SU-DHL-6 (cell line): ENCODE measurements around the gene SPATA1.

Experiments used
- H2AFZ ChIP-seq: fragments of 200-600 bp; sonication (generic); 2 replicates; pipeline ENCODE4 v1.6.1; 2014; ENCODE audit warnings: low read depth, mild to moderate bottlenecking, moderate library complexity, mixed read lengths, antibody characterized with exemption, low read length; ENCODE audit not compliant: severe bottlenecking
- H3F3A ChIP-seq: fragments of 200-600 bp; shearing (Covaris generic); 2 replicates; pipeline ENCODE4 v1.6.0; 2016; ENCODE audit warnings: antibody characterized with exemption, mild to moderate bottlenecking; ENCODE audit not compliant: insufficient read depth
- H3K27ac ChIP-seq: fragments of 200-600 bp; sonication (generic); 2 replicates; pipeline ENCODE4 v1.5.1; 2016; ENCODE audit warnings: low read depth, mild to moderate bottlenecking, low read length, moderate library complexity, mixed read lengths
- H3K27me3 ChIP-seq: fragments of 200-600 bp; sonication (generic), shearing (Covaris generic); 2 replicates; pipeline ENCODE4 v1.6.0; 2014; ENCODE audit warnings: mild to moderate bottlenecking, low read length
- H3K36me3 ChIP-seq: fragments of 200-600 bp; sonication (generic); 2 replicates; pipeline ENCODE4 v1.6.1; 2014; ENCODE audit warnings: mild to moderate bottlenecking, low read length, mixed read lengths
- H3K4me2 ChIP-seq: fragments of 300-600, 200-600 bp; shearing (Covaris generic), sonication (generic); 2 replicates; pipeline ENCODE4 v1.6.0; 2014; ENCODE audit warnings: low read length, low read depth, mild to moderate bottlenecking; ENCODE audit not compliant: poor library complexity, severe bottlenecking
- H3K4me3 ChIP-seq: fragments of 200-600 bp; sonication (generic); 2 replicates; pipeline ENCODE4 v1.5.1; 2014; ENCODE audit warnings: antibody characterized with exemption, low read length, mild to moderate bottlenecking, mixed read lengths; ENCODE audit not compliant: insufficient read depth, poor library complexity, severe bottlenecking
- H3K79me2 ChIP-seq: fragments of 200-600 bp; sonication (generic); 2 replicates; pipeline ENCODE4 v1.6.1; 2014; ENCODE audit warnings: mild to moderate bottlenecking, low read length, moderate library complexity; ENCODE audit not compliant: insufficient read depth
- H3K9ac ChIP-seq: fragments of 200-600 bp; sonication (generic); 2 replicates; pipeline ENCODE4 v1.7.0; 2014; ENCODE audit warnings: mild to moderate bottlenecking, low read length
- H3K9me2 ChIP-seq: fragments of 200-600 bp; sonication (generic); replicated peaks from 2 replicates; pipeline ENCODE4 v1.6.1; 2014; ENCODE audit warnings: low read length; ENCODE audit not compliant: insufficient read depth
- H3K9me3 ChIP-seq: fragments of 200-600 bp; sonication (generic); 2 replicates; pipeline ENCODE4 v1.6.1; 2014; ENCODE audit warnings: low read length, mixed read lengths; ENCODE audit not compliant: insufficient read depth
- H4K20me1 ChIP-seq: fragments of 200-600 bp; sonication (generic); 2 replicates; pipeline ENCODE4 v1.6.1; 2014; ENCODE audit warnings: low read depth, mild to moderate bottlenecking, antibody characterized with exemption, low read length, moderate library complexity, mixed read lengths
- CTCF ChIP-seq: fragments of 200-600 bp; sonication (generic); IDR thresholded peaks from one replicate; pipeline ENCODE4 v1.5.1; 2017; ENCODE audit warnings: antibody characterized with exemption, mild to moderate bottlenecking, low read length, moderate library complexity; ENCODE audit not compliant: insufficient read depth, poor library complexity, severe bottlenecking
- EZH2phosphoT487 ChIP-seq: fragments of 200-600 bp; sonication (generic), shearing (Covaris generic); conservative IDR thresholded peaks from 2 replicates; pipeline ENCODE4 v1.6.1; 2018; ENCODE audit warnings: mild to moderate bottlenecking, antibody characterized with exemption, low read length, moderate library complexity, mixed read lengths

Gene SPATA1

GRCh38 chr1:84539972-84540371 is 33.8 kb downstream of the SPATA1 start:
- Histone ChIP-seq H3K4me2 (no peak overlapping the region), H4K20me1 (no peaks in the 10 kb centered on the region), H3K36me3 (no peaks in the 10 kb centered on the region), H3F3A (no peaks in the 10 kb centered on the region), H3K4me3 (no peak overlapping the region), H3K9me2 (no peaks in the 10 kb centered on the region), H3K79me2 (no peaks in the 10 kb centered on the region), H3K27ac (no peak overlapping the region), H3K9me3 (no peaks in the 10 kb centered on the region), H2AFZ (no peak overlapping the region), H3K27me3 (no peaks in the 10 kb centered on the region), H3K9ac (no peak overlapping the region)
- no peak for TF ChIP-seq EZH2phosphoT487
- no peak for TF ChIP-seq CTCF

DNA sequence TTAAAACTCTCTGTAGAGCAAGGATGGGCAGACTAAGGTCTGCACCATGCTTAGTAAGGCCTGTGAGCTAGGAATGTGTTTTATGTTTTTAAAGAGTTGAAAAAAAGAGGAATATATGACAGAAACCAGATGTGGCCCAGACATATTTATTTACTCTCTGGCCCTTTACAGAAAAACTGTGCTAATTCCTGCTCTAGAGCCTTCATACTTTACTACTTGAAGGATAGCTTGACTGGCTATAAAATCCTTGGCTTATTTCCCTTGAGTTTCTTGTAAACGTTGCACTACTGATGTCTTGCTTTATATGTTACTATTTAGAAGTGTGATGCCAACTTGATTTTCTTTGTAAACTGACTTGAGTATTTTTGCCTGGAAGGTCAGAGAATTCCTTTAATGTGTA is 34.6 kb downstream of the SPATA1 start:
- TF ChIP-seq EZH2phosphoT487 (no peak), CTCF (no peak)
- H3K4me2 ChIP-seq, result no peak overlapping the region
- no peaks in the 10 kb centered on the region for H3K9me3 ChIP-seq
- H2AFZ ChIP-seq, result no peak overlapping the region
- H3K4me3 ChIP-seq, result no peak overlapping the region
- no peaks in the 10 kb centered on the region for H3F3A ChIP-seq
- no peak overlapping the region for H3K27ac ChIP-seq
- H3K27me3 ChIP-seq, result no peaks in the 10 kb centered on the region
- H3K9me2 ChIP-seq, result no peaks in the 10 kb centered on the region
- no peak overlapping the region for H3K9ac ChIP-seq
- no peaks in the 10 kb centered on the region for H3K79me2 ChIP-seq
- H3K36me3 ChIP-seq, result no peaks in the 10 kb centered on the region
- H4K20me1 ChIP-seq, result no peaks in the 10 kb centered on the region

DNA sequence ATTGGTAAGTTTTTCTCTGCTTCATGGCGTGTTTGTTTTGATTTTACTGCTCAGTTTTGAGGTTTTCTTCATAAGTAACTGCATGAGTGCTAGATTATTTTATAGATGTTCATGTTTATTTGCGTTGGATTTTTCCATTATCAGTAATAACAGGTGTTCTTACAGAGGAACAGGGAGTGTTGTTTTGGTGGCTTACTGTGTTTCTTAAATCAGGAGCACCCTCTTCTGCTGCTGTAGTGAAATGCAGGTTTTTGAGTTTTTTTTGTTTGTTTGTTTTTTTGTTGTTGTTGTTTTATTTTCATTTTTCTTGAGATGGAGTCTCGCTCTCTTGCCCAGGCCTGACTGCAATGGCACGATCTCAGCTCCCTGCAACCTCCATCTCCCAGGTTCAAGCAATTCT is 35.5 kb downstream of the SPATA1 start:
- Histone ChIP-seq H3K9ac (no peak overlapping the region), H3K27ac (no peak overlapping the region), H3K27me3 (no peaks in the 10 kb centered on the region), H3F3A (no peaks in the 10 kb centered on the region), H3K79me2 (no peaks in the 10 kb centered on the region), H3K9me3 (no peaks in the 10 kb centered on the region), H3K9me2 (no peaks in the 10 kb centered on the region), H3K4me2 (no peak overlapping the region), H3K4me3 (no peak overlapping the region), H2AFZ (no peak overlapping the region), H3K36me3 (no peaks in the 10 kb centered on the region), H4K20me1 (no peaks in the 10 kb centered on the region)
- TF ChIP-seq EZH2phosphoT487 (no peak), CTCF (peak; percentile 23)

GRCh38 chr1:84550826-84551225 is 44.6 kb downstream of the SPATA1 start:
- Histone ChIP-seq H2AFZ (no peak overlapping the region), H3F3A (no peaks in the 10 kb centered on the region; the same call in 1 of the 2 replicates), H4K20me1 (no peaks in the 10 kb centered on the region), H3K36me3 (no peaks in the 10 kb centered on the region), H3K79me2 (no peaks in the 10 kb centered on the region), H3K4me2 (no peak overlapping the region), H3K4me3 (no peak overlapping the region), H3K27me3 (no peaks in the 10 kb centered on the region), H3K9me3 (no peaks in the 10 kb centered on the region), H3K9ac (no peak overlapping the region), H3K27ac (no peak overlapping the region), H3K9me2 (no peaks in the 10 kb centered on the region)
- TF ChIP-seq CTCF (no peak), EZH2phosphoT487 (no peak)
